ENCODE measurements around the gene SULT4A1. TPM values are rescaled to one million over a fixed set of nuclear protein-coding genes. Genes with fewer than 3 reads are reported as not detected.

The SULT4A1 gene
- total and polyA plus RNA-seq, 2 of the 8 experiments (the other 6 are each of a cell fraction or from before 2014, with no cell fraction given) = 9.1 to 11.8 TPM

GRCh38 chr22:43891360-43892182 is 29.3 kb upstream of the SULT4A1 start, which contains the start of gene PNPLA5 (continued):
- no peak for TF ChIP-seq HDAC6 (IDR thresholded peaks at IDR 0.05; ENCODE audit: low read depth, low read length)
- no peak for TF ChIP-seq CBX8 (IDR thresholded peaks at IDR 0.05; ENCODE audit: borderline replicate concordance, low read depth, low read length)
- no peak for TF ChIP-seq SP1 (IDR thresholded peaks at IDR 0.05; ENCODE audit: low read depth, low read length)
- no peak for TF ChIP-seq NRF1 (IDR thresholded peaks at IDR 0.05; ENCODE audit: low read depth, low read length)
- no peak for TF ChIP-seq SP2 (IDR thresholded peaks at IDR 0.05; ENCODE audit: low read length)
- no peak for TF ChIP-seq CHD2 (IDR thresholded peaks at IDR 0.05; ENCODE audit: low read length)
- no peak for TF ChIP-seq BRCA1 (IDR thresholded peaks at IDR 0.05; ENCODE audit: low read depth, low read length)
- TF ChIP-seq CEBPB (IDR thresholded peaks at IDR 0.05; ENCODE audit: low read depth, low read length) = no peak
- TF ChIP-seq HDAC2 (IDR thresholded peaks at IDR 0.05; ENCODE audit: borderline replicate concordance in 1 of 2, low read depth in 2 of 2, low read length in 2 of 2) = peak in 1 of 2 experiments; percentile 31; a peak in 1 of 4 replicates
- TF ChIP-seq RAD21 (IDR thresholded peaks at IDR 0.05 in 1 of 2, conservative IDR thresholded peaks at IDR 0.05 in 1 of 2; ENCODE audit: low read depth in 2 of 2, low read length in 2 of 2) = no peak; a peak in 1 of 4 replicates
- peak; percentile 79 for TF ChIP-seq PHF8 (conservative IDR thresholded peaks at IDR 0.05; ENCODE audit: low read depth, low read length)
- TF ChIP-seq TAF7 (optimal IDR thresholded peaks at IDR 0.05; ENCODE audit: borderline replicate concordance, low read depth, low read length) = no peak
- no peak for TF ChIP-seq BCL11A (IDR thresholded peaks at IDR 0.05; ENCODE audit: low read depth in 2 of 2, low read length in 2 of 2)
- TF ChIP-seq KDM5A (IDR thresholded peaks at IDR 0.05; ENCODE audit: low read length) = no peak
- no peak for TF ChIP-seq SIRT6 (IDR thresholded peaks at IDR 0.05; ENCODE audit: low read length)
- TF ChIP-seq RBBP5 (IDR thresholded peaks at IDR 0.05; ENCODE audit: borderline replicate concordance, low read depth, low read length) = peak; percentile 41; the same call in 1 of the 2 replicates
- TF ChIP-seq EZH2 (IDR thresholded peaks at IDR 0.05; ENCODE audit: low read depth, low read length, severe bottlenecking) = peak; percentile 22
- TF ChIP-seq ATF2 (IDR thresholded peaks at IDR 0.05; ENCODE audit: low read length) = no peak
- TF ChIP-seq ASH2L (IDR thresholded peaks at IDR 0.05; ENCODE audit: low read length) = peak; percentile 36
- TF ChIP-seq FOSL1 (IDR thresholded peaks at IDR 0.05; ENCODE audit: insufficient read depth, low read depth, low read length) = no peak
- TF ChIP-seq E2F6 (IDR thresholded peaks at IDR 0.05) = peak; percentile 54; the same call in 1 of the 2 replicates
- TF ChIP-seq JUN (IDR thresholded peaks at IDR 0.05; ENCODE audit: low read depth, low read length) = no peak
